Activated T-cell treated with anti-CD3 and anti-CD28 coated beads, Interleukin-2, amount 50 U/mL, for 24 hours (primary cell): Measurements from ENCODE around the gene UAP1L1.

Source experiments
- DNase-seq: peaks from one replicate; pipeline ENCODE4 v3.0.0-alpha.2; 2020
- H3K27ac Mint-ChIP-seq: 2 replicates; pipeline ENCODE4 v1.8.0; 2020; ENCODE audit warnings: mild to moderate bottlenecking, mixed read lengths
- H3K27me3 Mint-ChIP-seq: 2 replicates; pipeline ENCODE4 v1.8.0; 2020; ENCODE audit warnings: mixed read lengths
- H3K36me3 Mint-ChIP-seq: 2 replicates; pipeline ENCODE4 v1.8.0; 2020; ENCODE audit warnings: low read depth, mixed read lengths
- H3K4me1 Mint-ChIP-seq: 2 replicates; pipeline ENCODE4 v1.8.0; 2020; ENCODE audit warnings: low read depth, mixed read lengths
- H3K4me3 Mint-ChIP-seq: 2 replicates; pipeline ENCODE4 v1.8.0; 2020; ENCODE audit warnings: mild to moderate bottlenecking, moderate library complexity, mixed read lengths
- H3K9me3 Mint-ChIP-seq: 2 replicates; pipeline ENCODE4 v1.8.0; 2020; ENCODE audit warnings: mixed read lengths

UAP1L1 gene

GRCh38 chr9:137129456-137130175, 52.3 kb downstream of the UAP1L1 start:
- H3K27me3 Mint-ChIP-seq = peaks cover 11% of the 10 kb centered on the region
- DNase-seq = peak; percentile 94
- peak overlapping the region; percentile 87 for H3K4me3 Mint-ChIP-seq
- no peaks in the 10 kb centered on the region for H3K9me3 Mint-ChIP-seq
- H3K27ac Mint-ChIP-seq = peak overlapping the region; percentile 80
- H3K36me3 Mint-ChIP-seq = peaks cover 20% of the 10 kb centered on the region
- H3K4me1 Mint-ChIP-seq = peaks cover 28% of the 10 kb centered on the region

- H3K9me3 Mint-ChIP-seq = no peaks in the 10 kb centered on the region
These were observed 52.9 kb downstream of the UAP1L1 start for GRCh38 chr9:137130176-137130755.

More at GRCh38 chr9:137130176-137130755, 52.9 kb downstream of the UAP1L1 start:
- Mint-ChIP-seq H3K4me1 (peaks cover 28% of the 10 kb centered on the region), H3K36me3 (peaks cover 20% of the 10 kb centered on the region), H3K27me3 (peaks cover 15% of the 10 kb centered on the region), H3K27ac (peak overlapping the region; percentile 69), H3K4me3 (peak overlapping the region; percentile 79)
- no peak for DNase-seq
